Measurements from ENCODE around the gene CMIP. TPM values are rescaled to one million over a fixed set of nuclear protein-coding genes. Genes with fewer than 3 reads are reported as not detected.

The CMIP gene
- total and polyA plus RNA-seq, 10 of the 15 experiments (the other 5 are each of a cell fraction or from before 2014, with no cell fraction given) = 1.2 to 43.2 (median 4.4) TPM

- TF ChIP-seq ATF7 (IDR thresholded peaks at IDR 0.05; ENCODE audit: low read depth) (peak; percentile 88), NFIC (IDR thresholded peaks at IDR 0.05; ENCODE audit: low read depth, low read length) (no peak), BHLHE40 (IDR thresholded peaks at IDR 0.05; ENCODE audit: borderline replicate concordance in 1 of 2, low read depth in 2 of 2, low read length in 1 of 2) (0 out of 4 replicates have a peak, but pooled peaks of 1 of the 2 experiments have one; percentile 37), NFXL1 (IDR thresholded peaks at IDR 0.05; ENCODE audit: borderline replicate concordance) (peak; percentile 67; the same call in 1 of the 2 replicates), NR2F1 (conservative IDR thresholded peaks at IDR 0.05) (peak; percentile 72), IKZF1 (conservative IDR thresholded peaks at IDR 0.05) (peak; percentile 79), LARP7 (IDR thresholded peaks at IDR 0.05) (no peak), EP300 (IDR thresholded peaks at IDR 0.05; ENCODE audit: borderline replicate concordance in 1 of 2, control insufficient read depth in 1 of 2, low read depth in 2 of 2, low read length in 2 of 2) (peak; percentile 50 to 62; a peak in 2 of 4 replicates), MEF2B (IDR thresholded peaks at IDR 0.05; ENCODE audit: partially characterized antibody, poor library complexity, severe bottlenecking) (peak; percentile 29), ZNF207 (IDR thresholded peaks at IDR 0.05; ENCODE audit: borderline replicate concordance) (no peak), SUPT20H (IDR thresholded peaks at IDR 0.05; ENCODE audit: borderline replicate concordance, control insufficient read depth, low read depth, low read length) (no peak), MTA2 (IDR thresholded peaks at IDR 0.05; ENCODE audit: low read depth) (peak; percentile 88; the same call in 1 of the 2 replicates), SREBF2 (IDR thresholded peaks at IDR 0.05; ENCODE audit: low read length) (no peak), CREB1 (IDR thresholded peaks at IDR 0.05; ENCODE audit: low read depth) (peak; percentile 34; the same call in 1 of the 2 replicates), SMAD5 (IDR thresholded peaks at IDR 0.05; ENCODE audit: low read depth) (no peak), POU2F2 (IDR thresholded peaks at IDR 0.05; ENCODE audit: borderline replicate concordance, low read depth, low read length) (no peak), TCF12 (IDR thresholded peaks at IDR 0.05; ENCODE audit: low read depth, low read length) (no peak), IKZF2 (IDR thresholded peaks at IDR 0.05) (peak; percentile 60 to 65; a peak in 3 of 4 replicates), GATAD2B (conservative IDR thresholded peaks at IDR 0.05; ENCODE audit: low read depth) (0 out of 2 replicates have a peak, but pooled peaks have one; percentile 17)
- TF ChIP-seq, protein P1, sequence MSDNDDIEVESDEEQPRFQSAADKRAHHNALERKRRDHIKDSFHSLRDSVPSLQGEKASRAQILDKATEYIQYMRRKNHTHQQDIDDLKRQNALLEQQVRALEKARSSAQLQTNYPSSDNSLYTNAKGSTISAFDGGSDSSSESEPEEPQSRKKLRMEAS (IDR thresholded peaks at IDR 0.05; ENCODE audit: low read depth, low read length) = no peak
- TF ChIP-seq, protein P2, sequence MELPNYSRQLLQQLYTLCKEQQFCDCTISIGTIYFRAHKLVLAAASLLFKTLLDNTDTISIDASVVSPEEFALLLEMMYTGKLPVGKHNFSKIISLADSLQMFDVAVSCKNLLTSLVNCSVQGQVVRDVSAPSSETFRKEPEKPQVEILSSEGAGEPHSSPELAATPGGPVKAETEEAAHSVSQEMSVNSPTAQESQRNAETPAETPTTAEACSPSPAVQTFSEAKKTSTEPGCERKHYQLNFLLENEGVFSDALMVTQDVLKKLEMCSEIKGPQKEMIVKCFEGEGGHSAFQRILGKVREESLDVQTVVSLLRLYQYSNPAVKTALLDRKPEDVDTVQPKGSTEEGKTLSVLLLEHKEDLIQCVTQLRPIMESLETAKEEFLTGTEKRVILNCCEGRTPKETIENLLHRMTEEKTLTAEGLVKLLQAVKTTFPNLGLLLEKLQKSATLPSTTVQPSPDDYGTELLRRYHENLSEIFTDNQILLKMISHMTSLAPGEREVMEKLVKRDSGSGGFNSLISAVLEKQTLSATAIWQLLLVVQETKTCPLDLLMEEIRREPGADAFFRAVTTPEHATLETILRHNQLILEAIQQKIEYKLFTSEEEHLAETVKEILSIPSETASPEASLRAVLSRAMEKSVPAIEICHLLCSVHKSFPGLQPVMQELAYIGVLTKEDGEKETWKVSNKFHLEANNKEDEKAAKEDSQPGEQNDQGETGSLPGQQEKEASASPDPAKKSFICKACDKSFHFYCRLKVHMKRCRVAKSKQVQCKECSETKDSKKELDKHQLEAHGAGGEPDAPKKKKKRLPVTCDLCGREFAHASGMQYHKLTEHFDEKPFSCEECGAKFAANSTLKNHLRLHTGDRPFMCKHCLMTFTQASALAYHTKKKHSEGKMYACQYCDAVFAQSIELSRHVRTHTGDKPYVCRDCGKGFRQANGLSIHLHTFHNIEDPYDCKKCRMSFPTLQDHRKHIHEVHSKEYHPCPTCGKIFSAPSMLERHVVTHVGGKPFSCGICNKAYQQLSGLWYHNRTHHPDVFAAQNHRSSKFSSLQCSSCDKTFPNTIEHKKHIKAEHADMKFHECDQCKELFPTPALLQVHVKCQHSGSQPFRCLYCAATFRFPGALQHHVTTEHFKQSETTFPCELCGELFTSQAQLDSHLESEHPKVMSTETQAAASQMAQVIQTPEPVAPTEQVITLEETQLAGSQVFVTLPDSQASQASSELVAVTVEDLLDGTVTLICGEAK (IDR thresholded peaks at IDR 0.05; ENCODE audit: borderline replicate concordance) = no peak
- TF ChIP-seq, protein P3, sequence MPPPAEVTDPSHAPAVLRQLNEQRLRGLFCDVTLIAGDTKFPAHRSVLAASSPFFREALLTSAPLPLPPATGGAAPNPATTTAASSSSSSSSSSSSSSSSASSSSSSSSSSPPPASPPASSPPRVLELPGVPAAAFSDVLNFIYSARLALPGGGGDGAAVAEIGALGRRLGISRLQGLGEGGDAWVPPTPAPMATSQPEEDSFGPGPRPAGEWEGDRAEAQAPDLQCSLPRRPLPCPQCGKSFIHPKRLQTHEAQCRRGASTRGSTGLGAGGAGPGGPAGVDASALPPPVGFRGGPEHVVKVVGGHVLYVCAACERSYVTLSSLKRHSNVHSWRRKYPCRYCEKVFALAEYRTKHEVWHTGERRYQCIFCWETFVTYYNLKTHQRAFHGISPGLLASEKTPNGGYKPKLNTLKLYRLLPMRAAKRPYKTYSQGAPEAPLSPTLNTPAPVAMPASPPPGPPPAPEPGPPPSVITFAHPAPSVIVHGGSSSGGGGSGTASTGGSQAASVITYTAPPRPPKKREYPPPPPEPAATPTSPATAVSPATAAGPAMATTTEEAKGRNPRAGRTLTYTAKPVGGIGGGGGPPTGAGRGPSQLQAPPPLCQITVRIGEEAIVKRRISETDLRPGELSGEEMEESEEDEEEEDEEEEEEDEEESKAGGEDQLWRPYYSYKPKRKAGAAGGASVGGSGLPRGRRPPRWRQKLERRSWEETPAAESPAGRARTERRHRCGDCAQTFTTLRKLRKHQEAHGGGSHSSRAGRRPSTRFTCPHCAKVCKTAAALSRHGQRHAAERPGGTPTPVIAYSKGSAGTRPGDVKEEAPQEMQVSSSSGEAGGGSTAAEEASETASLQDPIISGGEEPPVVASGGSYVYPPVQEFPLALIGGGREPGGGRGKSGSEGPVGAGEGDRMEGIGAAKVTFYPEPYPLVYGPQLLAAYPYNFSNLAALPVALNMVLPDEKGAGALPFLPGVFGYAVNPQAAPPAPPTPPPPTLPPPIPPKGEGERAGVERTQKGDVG (CRISPR knock-in tag; IDR thresholded peaks at IDR 0.05) = no peak
These were observed 1.5 kb upstream of the CMIP start (continued) for GRCh38 chr16:81442916-81443687.

Measured in GM12878 (cell line).